SU-DHL-6 (cell line): ENCODE measurements around the gene M6PR.
"Not testable (repeated sequence)": the region's sequence is repeated elsewhere in the genome, so short reads cannot be mapped to it uniquely, and the experiment has no call there.

Experiments
- H2AFZ ChIP-seq: fragments of 200-600 bp; sonication (generic); 2 replicates; pipeline ENCODE4 v1.6.1; 2014; ENCODE audit warnings: low read depth, mild to moderate bottlenecking, moderate library complexity, mixed read lengths, antibody characterized with exemption, low read length; ENCODE audit not compliant: severe bottlenecking
- H3F3A ChIP-seq: fragments of 200-600 bp; shearing (Covaris generic); 2 replicates; pipeline ENCODE4 v1.6.0; 2016; ENCODE audit warnings: antibody characterized with exemption, mild to moderate bottlenecking; ENCODE audit not compliant: insufficient read depth
- H3K27ac ChIP-seq: fragments of 200-600 bp; sonication (generic); 2 replicates; pipeline ENCODE4 v1.5.1; 2016; ENCODE audit warnings: low read depth, mild to moderate bottlenecking, low read length, moderate library complexity, mixed read lengths
- H3K27me3 ChIP-seq: fragments of 200-600 bp; sonication (generic), shearing (Covaris generic); 2 replicates; pipeline ENCODE4 v1.6.0; 2014; ENCODE audit warnings: mild to moderate bottlenecking, low read length
- H3K36me3 ChIP-seq: fragments of 200-600 bp; sonication (generic); 2 replicates; pipeline ENCODE4 v1.6.1; 2014; ENCODE audit warnings: mild to moderate bottlenecking, low read length, mixed read lengths
- H3K4me2 ChIP-seq: fragments of 300-600, 200-600 bp; shearing (Covaris generic), sonication (generic); 2 replicates; pipeline ENCODE4 v1.6.0; 2014; ENCODE audit warnings: low read length, low read depth, mild to moderate bottlenecking; ENCODE audit not compliant: poor library complexity, severe bottlenecking
- H3K4me3 ChIP-seq: fragments of 200-600 bp; sonication (generic); 2 replicates; pipeline ENCODE4 v1.5.1; 2014; ENCODE audit warnings: antibody characterized with exemption, low read length, mild to moderate bottlenecking, mixed read lengths; ENCODE audit not compliant: insufficient read depth, poor library complexity, severe bottlenecking
- H3K79me2 ChIP-seq: fragments of 200-600 bp; sonication (generic); 2 replicates; pipeline ENCODE4 v1.6.1; 2014; ENCODE audit warnings: mild to moderate bottlenecking, low read length, moderate library complexity; ENCODE audit not compliant: insufficient read depth
- H3K9ac ChIP-seq: fragments of 200-600 bp; sonication (generic); 2 replicates; pipeline ENCODE4 v1.7.0; 2014; ENCODE audit warnings: mild to moderate bottlenecking, low read length
- H3K9me2 ChIP-seq: fragments of 200-600 bp; sonication (generic); replicated peaks from 2 replicates; pipeline ENCODE4 v1.6.1; 2014; ENCODE audit warnings: low read length; ENCODE audit not compliant: insufficient read depth
- H3K9me3 ChIP-seq: fragments of 200-600 bp; sonication (generic); 2 replicates; pipeline ENCODE4 v1.6.1; 2014; ENCODE audit warnings: low read length, mixed read lengths; ENCODE audit not compliant: insufficient read depth
- H4K20me1 ChIP-seq: fragments of 200-600 bp; sonication (generic); 2 replicates; pipeline ENCODE4 v1.6.1; 2014; ENCODE audit warnings: low read depth, mild to moderate bottlenecking, antibody characterized with exemption, low read length, moderate library complexity, mixed read lengths
- EZH2phosphoT487 ChIP-seq: fragments of 200-600 bp; sonication (generic), shearing (Covaris generic); conservative IDR thresholded peaks from 2 replicates; pipeline ENCODE4 v1.6.1; 2018; ENCODE audit warnings: mild to moderate bottlenecking, antibody characterized with exemption, low read length, moderate library complexity, mixed read lengths
- TF ChIP-seq, protein P1 (sequence below): fragments of 200-600 bp; sonication (generic); IDR thresholded peaks from one replicate; pipeline ENCODE4 v1.5.1; 2017; ENCODE audit warnings: antibody characterized with exemption, mild to moderate bottlenecking, low read length, moderate library complexity; ENCODE audit not compliant: insufficient read depth, poor library complexity, severe bottlenecking

The M6PR gene

DNA sequence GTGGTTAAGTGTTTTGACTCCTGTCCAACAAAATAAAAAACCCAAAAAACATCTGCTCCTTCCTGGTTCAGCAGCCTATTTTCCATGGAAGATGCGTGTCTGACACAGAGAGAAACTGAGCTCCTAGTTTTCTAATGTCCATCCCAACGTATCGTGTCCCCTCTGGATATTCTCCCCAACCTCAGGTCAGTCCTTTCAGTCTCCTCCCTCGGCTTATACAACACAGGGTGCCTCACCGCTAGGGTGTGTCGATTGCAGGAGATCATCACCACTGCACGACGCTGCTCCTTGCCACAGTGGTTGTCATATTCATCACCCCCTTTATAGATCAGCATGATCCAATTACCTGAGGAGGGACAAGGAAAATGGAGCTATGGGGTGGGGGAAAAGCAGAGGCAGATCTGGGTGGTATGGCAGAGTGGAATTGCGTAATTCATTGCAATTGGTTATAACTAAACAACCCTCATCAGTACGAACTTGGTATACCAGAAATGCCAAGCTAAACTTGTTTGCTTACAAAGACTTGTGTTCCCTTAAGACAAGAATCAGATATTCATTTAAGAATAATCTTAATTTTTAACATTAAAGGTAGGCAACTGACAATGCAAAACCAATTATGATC, 5.8 kb downstream of the M6PR start:
- no peaks in the 10 kb centered on the region for H3K9me2 ChIP-seq
- H3F3A ChIP-seq: no peaks in the 10 kb centered on the region
- H3K9ac ChIP-seq: no peak overlapping the region
- H3K27me3 ChIP-seq: no peaks in the 10 kb centered on the region
- no peak overlapping the region for H3K4me3 ChIP-seq
- TF ChIP-seq, protein P1, sequence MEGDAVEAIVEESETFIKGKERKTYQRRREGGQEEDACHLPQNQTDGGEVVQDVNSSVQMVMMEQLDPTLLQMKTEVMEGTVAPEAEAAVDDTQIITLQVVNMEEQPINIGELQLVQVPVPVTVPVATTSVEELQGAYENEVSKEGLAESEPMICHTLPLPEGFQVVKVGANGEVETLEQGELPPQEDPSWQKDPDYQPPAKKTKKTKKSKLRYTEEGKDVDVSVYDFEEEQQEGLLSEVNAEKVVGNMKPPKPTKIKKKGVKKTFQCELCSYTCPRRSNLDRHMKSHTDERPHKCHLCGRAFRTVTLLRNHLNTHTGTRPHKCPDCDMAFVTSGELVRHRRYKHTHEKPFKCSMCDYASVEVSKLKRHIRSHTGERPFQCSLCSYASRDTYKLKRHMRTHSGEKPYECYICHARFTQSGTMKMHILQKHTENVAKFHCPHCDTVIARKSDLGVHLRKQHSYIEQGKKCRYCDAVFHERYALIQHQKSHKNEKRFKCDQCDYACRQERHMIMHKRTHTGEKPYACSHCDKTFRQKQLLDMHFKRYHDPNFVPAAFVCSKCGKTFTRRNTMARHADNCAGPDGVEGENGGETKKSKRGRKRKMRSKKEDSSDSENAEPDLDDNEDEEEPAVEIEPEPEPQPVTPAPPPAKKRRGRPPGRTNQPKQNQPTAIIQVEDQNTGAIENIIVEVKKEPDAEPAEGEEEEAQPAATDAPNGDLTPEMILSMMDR: no peak
- no peak for TF ChIP-seq EZH2phosphoT487
- H3K27ac ChIP-seq: no peak overlapping the region
- peaks cover 26% of the 10 kb centered on the region for H3K79me2 ChIP-seq
- no peak overlapping the region for H3K4me2 ChIP-seq
- no peaks in the 10 kb centered on the region; the same call in 1 of the 2 replicates for H4K20me1 ChIP-seq
- no peak overlapping the region for H2AFZ ChIP-seq
- no peaks in the 10 kb centered on the region for H3K9me3 ChIP-seq
- H3K36me3 ChIP-seq: no peaks in the 10 kb centered on the region; the same call in 1 of the 2 replicates

DNA sequence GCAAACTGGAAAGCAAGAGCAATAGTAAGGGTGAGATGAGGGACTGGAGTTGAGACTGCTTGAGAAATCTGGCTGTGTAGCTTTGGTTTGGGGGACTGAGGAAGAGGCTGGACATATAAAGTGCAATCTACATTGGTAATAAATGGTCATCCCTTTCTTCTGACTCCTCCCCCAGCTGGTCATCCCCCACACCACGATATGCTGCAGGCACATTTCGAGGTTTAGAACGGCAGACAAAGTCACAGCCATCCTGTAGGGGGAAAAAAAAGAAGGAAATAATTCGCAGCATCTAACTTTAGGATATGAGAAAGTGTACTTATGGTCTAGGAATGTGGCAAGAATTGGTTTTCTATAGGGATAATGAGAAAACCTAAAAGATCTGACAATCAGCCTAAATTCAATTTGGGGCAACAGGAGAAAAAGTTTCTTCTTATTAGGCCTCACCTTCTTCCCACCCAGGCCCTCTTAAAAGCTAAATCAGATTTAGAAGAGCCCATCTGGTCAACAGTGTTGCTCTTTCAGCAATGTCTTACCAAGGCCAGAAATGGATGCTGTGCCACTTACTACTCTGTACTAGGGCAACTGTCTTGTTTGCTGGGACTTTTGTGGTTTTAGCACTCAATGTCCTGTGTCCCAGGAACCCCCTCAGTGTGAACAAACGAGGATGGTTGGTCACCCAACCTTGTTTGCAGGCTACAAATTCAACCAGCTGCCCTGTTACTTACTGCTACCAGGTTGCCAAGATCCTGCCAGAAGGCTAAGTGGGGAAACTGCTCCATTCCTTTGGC, 7.6 kb downstream of the M6PR start:
- H3K27ac ChIP-seq: no peak overlapping the region
- no peaks in the 10 kb centered on the region for H3K9me2 ChIP-seq
- no peaks in the 10 kb centered on the region for H3F3A ChIP-seq
- no peaks in the 10 kb centered on the region; the same call in 1 of the 2 replicates for H3K36me3 ChIP-seq
- TF ChIP-seq, protein P1: no peak
- TF ChIP-seq EZH2phosphoT487: no peak
- no peak overlapping the region for H3K9ac ChIP-seq
- no peak overlapping the region for H3K4me2 ChIP-seq
- H3K27me3 ChIP-seq: no peaks in the 10 kb centered on the region
- no peak overlapping the region for H3K4me3 ChIP-seq
- H3K9me3 ChIP-seq: no peaks in the 10 kb centered on the region
- H3K79me2 ChIP-seq: peaks cover 8% of the 10 kb centered on the region
- H4K20me1 ChIP-seq: no peaks in the 10 kb centered on the region
- H2AFZ ChIP-seq: no peak overlapping the region

DNA sequence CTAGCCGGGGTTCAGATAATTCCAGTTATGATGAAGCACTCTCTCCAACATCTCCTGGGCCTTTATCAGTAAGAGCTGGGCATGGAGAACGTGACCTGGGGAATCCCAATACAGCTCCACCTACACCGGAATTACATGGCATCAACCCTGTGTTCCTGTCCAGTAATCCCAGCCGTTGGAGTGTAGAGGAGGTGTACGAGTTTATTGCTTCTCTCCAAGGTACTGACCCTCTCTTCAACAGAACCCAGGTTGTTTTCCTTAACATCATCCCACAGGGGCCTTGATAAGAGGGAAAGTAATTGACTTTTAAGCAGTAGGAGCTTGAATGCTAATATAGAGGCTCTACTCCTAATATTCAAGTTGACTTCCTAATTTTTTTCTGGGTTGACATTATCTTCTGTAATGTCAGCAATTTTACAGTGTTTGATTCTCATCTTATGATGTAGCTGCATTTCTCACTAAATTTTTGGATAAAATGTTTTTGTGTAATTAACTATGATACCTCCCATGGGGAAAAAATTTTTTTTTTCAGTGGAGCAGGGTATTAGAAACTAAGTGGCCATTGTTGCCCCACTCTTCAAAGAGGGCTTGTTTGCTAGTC, 11.5 kb downstream of the M6PR start:
- not testable (repeated sequence) for H3K27ac ChIP-seq

DNA sequence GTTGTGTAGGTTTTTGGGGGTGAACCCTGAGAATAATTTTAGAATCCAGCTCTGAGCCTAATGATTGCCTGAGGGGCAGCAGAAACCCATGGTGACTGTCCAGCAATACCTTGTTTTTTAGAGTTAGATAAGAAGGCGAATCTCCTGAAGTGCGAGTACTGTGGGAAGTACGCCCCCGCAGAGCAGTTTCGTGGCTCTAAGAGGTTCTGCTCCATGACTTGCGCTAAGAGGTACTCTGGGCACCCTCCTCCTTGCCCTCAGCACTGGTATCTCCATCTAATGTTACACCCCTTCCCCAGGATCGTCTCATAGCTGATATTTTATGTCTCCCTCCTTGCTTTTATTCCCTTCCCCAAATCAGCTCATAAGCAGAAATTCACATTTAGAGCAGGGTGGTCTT, 12.7 kb downstream of the M6PR start:
- TF ChIP-seq, protein P1: no peak
- no peak for TF ChIP-seq EZH2phosphoT487
- Histone ChIP-seq H3K9ac (no peak overlapping the region), H3K27ac (no peak overlapping the region), H3F3A (no peaks in the 10 kb centered on the region), H3K27me3 (no peaks in the 10 kb centered on the region), H2AFZ (no peak overlapping the region), H3K9me3 (no peaks in the 10 kb centered on the region), H3K4me2 (no peak overlapping the region), H4K20me1 (no peaks in the 10 kb centered on the region), H3K9me2 (no peaks in the 10 kb centered on the region), H3K4me3 (no peak overlapping the region), H3K36me3 (no peaks in the 10 kb centered on the region; the same call in 1 of the 2 replicates), H3K79me2 (no peaks in the 10 kb centered on the region)

More for the DNA sequence above, 11.5 kb downstream of the M6PR start:
- H3K27me3 ChIP-seq, H4K20me1 ChIP-seq, H3F3A ChIP-seq, H3K9ac ChIP-seq, H3K9me3 ChIP-seq, H3K9me2 ChIP-seq, H2AFZ ChIP-seq, H3K79me2 ChIP-seq, H3K36me3 ChIP-seq, H3K4me3 ChIP-seq, H3K4me2 ChIP-seq: not testable (repeated sequence)

DNA sequence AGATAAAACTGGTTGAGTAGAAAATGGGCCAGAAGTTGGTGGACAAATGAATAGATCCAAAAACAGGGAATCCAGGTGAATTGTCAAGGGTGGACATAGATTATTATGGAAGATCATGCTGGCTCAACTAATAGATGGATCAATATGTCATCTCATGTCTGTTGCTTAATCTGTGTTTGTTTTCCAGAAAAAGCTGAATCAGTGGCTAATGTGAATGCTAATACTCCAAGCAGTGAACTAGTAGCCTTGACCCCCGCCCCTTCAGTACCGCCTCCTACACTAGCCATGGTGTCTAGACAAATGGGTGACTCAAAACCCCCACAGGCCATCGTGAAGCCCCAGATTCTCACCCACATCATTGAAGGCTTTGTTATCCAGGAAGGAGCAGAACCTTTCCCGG, 15.4 kb downstream of the M6PR start:
- not testable (repeated sequence) for H3K27me3 ChIP-seq, H3K79me2 ChIP-seq, H3K27ac ChIP-seq, H3K9ac ChIP-seq, H3K9me2 ChIP-seq, H3K4me3 ChIP-seq, H4K20me1 ChIP-seq, H2AFZ ChIP-seq, H3K9me3 ChIP-seq, H3K36me3 ChIP-seq, H3K4me2 ChIP-seq, H3F3A ChIP-seq
